Stomach (tissue), 4 donors: ENCODE data around the gene PDXDC1.
"Not testable (repeated sequence)": the region's sequence is repeated elsewhere in the genome, so short reads cannot be mapped to it uniquely, and the experiment has no call there.

ENCODE experiments used
- CTCF ChIP-seq, 7 experiments: fragments of 450-650 bp in 4 of 7; fragments of 200-600 bp in 3 of 7; sonication (generic) in 3 of 7; IDR thresholded peaks; one replicate each; pipeline ENCODE4 v1.5.1; 2016 to 2019; ENCODE audit warnings: antibody characterized with exemption in 7 of 7, control low read depth in 2 of 7, mild to moderate bottlenecking in 1 of 7
- EP300 ChIP-seq: sonication (generic); formaldehyde crosslinking; IDR thresholded peaks from one replicate; pipeline ENCODE4 v1.6.1; 2017; ENCODE audit warnings: antibody characterized with exemption

- not testable (repeated sequence) for TF ChIP-seq EP300; CTCF (IDR thresholded peaks at IDR 0.05)
These were observed 42.0 kb upstream of the PDXDC1 start for GRCh38 chr16:14932581-14933375.
